SJCRH30 (cell line): Measurements from ENCODE around the gene SCN4B. TPM values are rescaled to one million over a fixed set of nuclear protein-coding genes. Genes with fewer than 3 reads are reported as not detected.

Experiments
- DNase-seq, 2 experiments: peaks; one replicate each; pipeline ENCODE4 v3.0.0-alpha.2; 2015 to 2020
- H3K27ac ChIP-seq: fragments of 250-450 bp; sonication (Bioruptor Pico); 2 replicates; pipeline ENCODE4 v1.5.1; 2020; ENCODE audit warnings: mild to moderate bottlenecking, moderate library complexity
- H3K27me3 ChIP-seq: fragments of 250-450 bp; sonication (Bioruptor Pico); 2 replicates; pipeline ENCODE4 v1.5.1; 2020; ENCODE audit warnings: mild to moderate bottlenecking, moderate library complexity
- H3K36me3 ChIP-seq: fragments of 250-450 bp; sonication (Bioruptor Pico); 2 replicates; pipeline ENCODE4 v1.5.1; 2020; ENCODE audit warnings: mild to moderate bottlenecking, moderate library complexity
- H3K4me1 ChIP-seq: fragments of 250-450 bp; sonication (Bioruptor Pico); 2 replicates; pipeline ENCODE4 v1.5.1; 2020; ENCODE audit warnings: mild to moderate bottlenecking, moderate library complexity
- H3K4me3 ChIP-seq: fragments of 250-450 bp; sonication (Bioruptor Pico); 2 replicates; pipeline ENCODE4 v1.5.1; 2020; ENCODE audit warnings: mild to moderate bottlenecking, moderate library complexity
- H3K9me3 ChIP-seq: fragments of 250-450 bp; sonication (Bioruptor Pico); replicated peaks from 2 replicates; pipeline ENCODE4 v1.5.1; 2020; ENCODE audit warnings: mild to moderate bottlenecking, moderate library complexity
- total RNA-seq: library from RNA; depleted of rRNA; stranded (reverse); fragments of >200 nt; shearing (Covaris generic); gene quantifications from 2 replicates; pipeline ENCODE4 v1.2.3, GENCODE V29; 2014

Gene SCN4B
- total RNA-seq, 1 experiment from 2014 or later = not detected

DNA sequence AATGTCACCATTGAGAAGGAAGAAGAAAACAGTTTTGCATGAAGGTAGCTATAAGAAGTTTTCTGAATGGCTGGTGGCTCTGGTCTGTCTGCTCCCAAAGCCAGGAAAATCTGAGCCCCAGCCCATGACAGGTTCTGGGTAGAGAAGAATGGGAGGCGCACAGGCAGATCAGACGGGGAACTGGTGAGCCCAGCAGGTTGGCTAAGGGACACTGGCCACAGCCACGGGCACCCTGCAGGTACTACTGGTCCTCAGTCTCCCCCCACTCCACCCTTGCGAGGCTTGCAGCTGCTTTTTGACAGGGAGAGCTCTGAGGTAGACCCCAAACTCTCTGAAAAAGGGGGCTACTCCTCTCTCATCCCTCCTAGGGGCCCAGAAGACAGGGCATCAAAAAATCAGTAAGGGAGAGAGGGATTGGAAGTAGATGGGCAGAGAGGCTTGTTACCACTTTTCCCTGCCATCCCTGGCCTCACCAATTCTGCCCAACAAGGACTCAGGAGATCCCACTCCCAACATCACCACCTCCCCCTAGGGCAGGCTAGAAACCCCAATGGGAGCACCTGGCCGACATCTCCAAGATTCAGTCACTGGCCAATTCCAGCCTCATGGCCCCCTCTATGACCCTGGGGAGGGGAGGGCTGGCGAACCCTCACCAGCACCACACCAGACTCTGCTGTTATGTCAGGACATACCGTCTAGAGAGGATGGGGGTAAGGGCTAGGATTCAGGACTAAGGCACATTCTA lies 17.4 kb downstream of the SCN4B start:
- Histone ChIP-seq H3K4me1 (no peaks in the 10 kb centered on the region), H3K4me3 (no peak overlapping the region), H3K27me3 (0 out of 2 replicates have a peak, but pooled peaks cover 2% of the 10 kb centered on the region), H3K36me3 (no peaks in the 10 kb centered on the region), H3K27ac (no peak overlapping the region), H3K9me3 (no peaks in the 10 kb centered on the region)
- no peak for DNase-seq

DNA sequence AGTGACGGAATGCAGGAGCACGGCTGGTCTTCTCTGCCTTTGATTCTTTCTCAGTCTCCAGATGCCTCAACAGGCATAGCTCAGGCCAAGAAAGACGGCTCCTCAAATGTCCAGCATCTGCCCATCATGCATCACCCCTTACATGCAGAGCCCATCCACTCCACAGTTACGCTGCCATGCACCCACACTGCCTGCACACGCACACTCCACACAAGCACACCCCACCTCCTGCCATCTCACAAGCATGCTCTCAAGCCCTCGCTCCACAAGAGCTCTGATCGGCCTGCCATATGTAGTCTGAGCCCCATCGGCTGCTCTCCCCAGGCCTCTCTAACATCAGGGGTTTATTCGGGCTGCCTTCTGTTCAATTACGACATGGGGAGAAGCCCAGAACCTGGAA lies 18.8 kb downstream of the SCN4B start:
- 0 out of 2 replicates have a peak, but pooled peaks cover 2% of the 10 kb centered on the region for H3K27me3 ChIP-seq
- H3K36me3 ChIP-seq = no peaks in the 10 kb centered on the region
- no peak for DNase-seq
- no peak overlapping the region for H3K27ac ChIP-seq
- H3K4me1 ChIP-seq = no peaks in the 10 kb centered on the region
- no peaks in the 10 kb centered on the region for H3K9me3 ChIP-seq
- no peak overlapping the region for H3K4me3 ChIP-seq

DNA sequence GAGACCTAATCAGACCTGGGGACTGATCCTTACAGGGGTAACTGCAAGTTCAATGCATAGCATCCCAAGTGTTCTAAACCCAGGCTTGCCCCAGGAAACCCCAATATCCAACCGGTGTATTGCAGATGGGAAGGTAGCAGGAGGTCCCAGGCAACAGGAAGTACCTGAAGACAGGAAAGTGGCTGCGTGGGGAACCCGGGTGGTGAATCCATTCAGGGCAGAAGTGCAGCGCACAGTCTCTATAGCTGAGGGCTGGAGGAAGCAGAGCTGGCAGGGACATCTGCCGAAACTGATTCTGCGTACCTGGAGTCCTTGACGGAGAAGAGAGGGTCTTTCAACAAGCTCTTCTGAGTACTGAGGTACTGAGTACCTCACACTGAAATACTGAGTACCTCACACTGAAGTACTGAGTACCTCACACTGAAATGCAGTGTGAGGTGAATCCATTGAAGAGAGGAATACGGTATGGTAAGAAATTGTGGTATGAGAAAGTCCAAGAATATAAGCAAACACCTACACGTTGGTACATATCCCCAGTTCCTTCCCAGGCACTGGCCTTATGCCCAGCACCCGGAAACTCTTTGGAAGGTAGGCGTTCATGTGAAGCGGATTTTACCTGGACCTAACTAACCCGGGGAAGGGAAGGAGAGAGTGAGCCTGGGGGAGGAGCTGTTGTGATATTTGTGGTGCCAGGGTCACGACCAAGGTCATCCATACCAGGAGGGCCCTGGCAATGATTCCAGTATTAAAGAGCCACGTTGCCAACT lies 20.1 kb downstream of the SCN4B start:
- Histone ChIP-seq H3K4me3 (no peak overlapping the region), H3K27ac (no peak overlapping the region), H3K36me3 (no peaks in the 10 kb centered on the region), H3K27me3 (no peaks in the 10 kb centered on the region), H3K9me3 (no peaks in the 10 kb centered on the region), H3K4me1 (no peaks in the 10 kb centered on the region)
- DNase-seq = no peak

DNA sequence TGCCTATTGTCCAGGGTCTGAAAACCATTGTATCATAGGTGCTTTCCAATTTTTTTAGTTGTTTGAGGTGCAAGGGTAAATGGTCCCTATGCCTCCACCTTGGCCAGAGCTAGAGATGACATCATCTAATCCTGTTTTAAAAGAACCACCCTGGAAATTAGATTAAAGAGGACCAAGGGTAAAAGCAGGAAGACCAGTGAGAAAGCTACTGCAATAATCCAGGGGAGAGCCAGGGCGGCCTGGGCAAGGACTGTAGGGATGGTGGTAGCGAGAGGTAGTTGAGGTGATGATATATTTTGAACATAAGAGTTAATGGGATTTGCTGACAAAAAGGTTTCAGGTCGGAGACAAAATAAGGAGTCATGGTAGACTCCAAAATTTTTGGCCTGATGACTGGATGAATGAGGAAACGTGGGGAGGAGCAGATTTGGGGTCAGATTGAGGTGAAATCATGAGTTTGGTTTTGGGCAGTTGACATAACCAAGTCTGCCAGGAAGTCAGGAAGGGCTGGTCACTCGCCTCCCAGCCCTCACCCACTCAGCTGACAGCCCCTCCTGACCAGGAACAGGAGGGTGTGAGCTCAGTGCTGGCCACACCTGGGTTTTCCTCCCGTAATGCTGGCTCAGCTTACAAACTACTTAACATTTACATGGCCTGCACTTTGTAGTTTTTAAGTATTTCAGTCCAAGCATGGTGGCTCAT lies 23.0 kb downstream of the SCN4B start:
- Histone ChIP-seq H3K27ac (no peak overlapping the region), H3K36me3 (no peaks in the 10 kb centered on the region), H3K9me3 (no peaks in the 10 kb centered on the region), H3K4me1 (no peaks in the 10 kb centered on the region), H3K27me3 (no peaks in the 10 kb centered on the region), H3K4me3 (no peak overlapping the region)
- no peak for DNase-seq

DNA sequence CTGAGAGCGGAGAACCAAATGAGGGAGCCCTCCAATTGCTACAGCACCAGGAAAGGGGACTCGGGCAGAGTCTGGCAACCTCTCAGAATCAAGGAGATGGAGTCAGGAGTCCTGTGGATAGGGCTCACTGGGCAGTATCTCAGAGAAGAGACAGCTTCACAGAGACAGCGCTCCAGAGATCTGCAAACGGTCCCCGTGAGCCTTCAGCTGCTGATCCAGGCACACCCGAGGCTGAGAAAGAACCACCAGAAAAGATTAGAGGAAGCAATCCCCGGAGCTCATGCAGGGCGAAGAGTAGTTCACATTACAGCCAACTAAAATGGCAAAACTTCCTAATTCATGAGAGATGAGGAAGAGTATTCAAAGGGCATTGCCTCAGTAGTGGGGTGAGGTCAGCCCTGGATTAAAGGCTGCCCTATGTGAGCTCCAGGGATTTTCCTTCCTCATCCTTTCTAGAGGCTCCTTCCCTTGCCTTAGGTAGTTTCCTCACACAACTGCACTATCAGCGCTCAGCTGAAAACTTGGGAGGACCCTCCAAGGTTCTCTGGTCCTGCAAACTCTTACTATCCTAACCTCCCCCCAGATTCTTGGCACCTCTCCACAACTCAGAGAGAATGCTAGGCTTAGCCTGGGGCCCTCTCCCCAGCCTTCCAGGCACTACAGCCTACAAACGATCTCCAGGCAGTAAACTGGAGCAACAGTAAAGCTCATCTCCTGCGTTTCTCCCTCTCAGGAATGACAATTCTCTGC lies 23.7 kb downstream of the SCN4B start:
- no peaks in the 10 kb centered on the region for H3K9me3 ChIP-seq
- no peaks in the 10 kb centered on the region for H3K4me1 ChIP-seq
- H3K36me3 ChIP-seq = no peaks in the 10 kb centered on the region
- no peak for DNase-seq
- no peaks in the 10 kb centered on the region for H3K27me3 ChIP-seq
- no peak overlapping the region for H3K4me3 ChIP-seq
- no peak overlapping the region for H3K27ac ChIP-seq

DNA sequence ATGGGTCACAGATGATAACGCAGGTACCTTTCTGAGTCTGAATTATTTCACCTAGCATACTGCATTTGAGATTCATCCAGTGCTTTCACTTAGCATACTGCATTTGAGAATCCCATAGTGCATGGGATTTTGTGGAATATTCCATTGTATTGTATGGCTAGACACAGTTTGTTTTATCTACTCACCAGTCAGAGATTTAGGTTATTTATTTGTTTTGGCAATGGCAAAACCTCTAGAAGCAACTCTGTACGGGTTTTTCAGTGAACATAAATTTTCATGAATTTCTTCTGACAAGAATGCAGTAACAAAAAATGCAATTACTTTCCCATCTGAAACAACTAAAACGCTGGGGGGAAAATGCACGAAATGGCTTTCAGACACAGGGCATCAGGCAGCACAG lies 24.3 kb downstream of the SCN4B start:
- Histone ChIP-seq H3K9me3 (no peaks in the 10 kb centered on the region), H3K27ac (no peak overlapping the region), H3K27me3 (no peaks in the 10 kb centered on the region), H3K36me3 (no peaks in the 10 kb centered on the region), H3K4me3 (no peak overlapping the region), H3K4me1 (no peaks in the 10 kb centered on the region)
- DNase-seq = no peak

DNA sequence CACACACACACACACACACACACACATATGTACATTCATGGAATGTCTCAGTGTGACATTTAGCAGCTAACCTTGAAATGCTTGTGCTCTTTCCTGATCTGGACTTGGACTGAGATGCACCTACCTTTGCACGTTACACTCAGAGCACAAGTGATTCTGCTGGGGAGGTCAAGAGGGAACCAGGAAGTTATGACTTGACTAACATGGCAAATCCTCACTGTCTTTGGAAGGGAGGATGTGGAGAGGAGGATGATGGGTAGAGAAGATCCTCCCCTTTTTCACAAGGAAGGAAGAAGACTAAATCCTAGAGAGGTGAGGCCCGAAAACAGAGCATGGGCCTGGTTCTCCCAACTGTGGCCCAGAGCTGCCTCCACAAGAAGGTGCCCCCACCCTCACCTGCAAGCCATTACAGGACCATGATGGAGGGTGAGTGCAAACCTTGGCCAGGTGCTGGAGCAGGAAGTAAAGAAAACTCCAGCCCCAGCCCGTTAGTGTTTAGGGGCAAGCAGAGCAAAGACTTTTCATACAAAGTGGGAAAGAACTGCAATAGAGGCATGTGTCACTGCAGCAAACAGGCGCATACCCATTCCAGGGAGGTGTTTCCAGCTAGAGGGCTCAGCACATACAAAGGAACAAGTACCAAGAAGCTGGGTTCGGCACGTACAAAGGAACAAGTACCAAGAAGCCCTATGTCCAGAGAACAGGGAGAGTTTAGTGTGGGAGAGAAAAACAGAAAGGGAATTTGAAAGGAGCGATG lies 26.4 kb downstream of the SCN4B start:
- Histone ChIP-seq H3K4me1 (no peaks in the 10 kb centered on the region), H3K27me3 (no peaks in the 10 kb centered on the region), H3K36me3 (no peaks in the 10 kb centered on the region), H3K27ac (no peak overlapping the region), H3K4me3 (no peak overlapping the region), H3K9me3 (no peaks in the 10 kb centered on the region)
- no peak for DNase-seq

DNA sequence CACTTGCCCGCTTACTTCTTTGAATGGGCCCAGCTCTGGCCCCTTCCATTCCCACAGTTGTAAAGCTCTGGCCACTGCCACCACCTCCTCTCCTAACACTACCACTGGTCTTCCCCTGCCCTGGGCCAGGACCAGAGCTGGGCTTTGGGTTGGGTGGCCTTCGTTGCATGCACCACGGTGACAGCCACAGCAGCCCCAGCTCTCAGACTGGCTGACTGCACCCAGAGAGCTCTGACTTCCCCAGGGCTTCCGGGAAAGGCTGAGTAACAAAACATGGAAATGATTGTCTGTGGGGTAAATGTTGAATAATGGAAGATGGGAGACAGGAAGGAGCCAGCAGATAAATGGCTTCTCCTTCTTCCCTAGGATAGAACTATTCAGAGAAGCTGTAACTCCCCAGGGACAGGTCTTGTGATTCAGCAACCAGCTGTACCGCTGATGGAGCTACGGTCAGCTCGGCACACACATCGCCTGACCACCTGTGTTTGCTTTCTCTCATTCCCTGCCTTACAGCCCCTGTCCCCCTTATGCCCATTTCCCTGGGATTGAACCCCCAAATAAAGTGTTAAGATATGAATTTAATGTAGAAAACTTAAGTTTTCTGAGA lies 27.6 kb downstream of the SCN4B start:
- Histone ChIP-seq H3K27ac (no peak overlapping the region), H3K9me3 (no peaks in the 10 kb centered on the region), H3K27me3 (no peaks in the 10 kb centered on the region), H3K4me1 (no peaks in the 10 kb centered on the region), H3K36me3 (no peaks in the 10 kb centered on the region), H3K4me3 (no peak overlapping the region)
- no peak for DNase-seq

DNA sequence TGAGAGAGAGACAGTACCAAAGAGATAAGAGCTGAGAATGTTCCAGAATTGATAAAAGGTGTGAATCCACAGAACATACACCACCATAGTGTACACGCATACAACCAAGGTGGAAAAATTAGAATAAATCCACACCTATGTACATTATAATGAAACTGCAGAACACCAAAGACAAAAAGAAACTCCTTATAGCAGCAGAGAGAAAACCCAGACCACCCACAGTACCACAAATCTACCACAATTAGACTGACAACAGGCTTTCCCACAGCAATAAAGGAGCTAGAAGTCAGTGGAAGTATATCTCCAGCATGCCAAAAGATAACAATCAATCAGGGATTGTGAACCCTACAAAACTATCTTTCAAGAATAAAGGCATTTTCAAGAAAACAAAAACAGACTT lies 31.8 kb downstream of the SCN4B start:
- H3K4me3 ChIP-seq = no peak overlapping the region
- no peaks in the 10 kb centered on the region for H3K9me3 ChIP-seq
- H3K36me3 ChIP-seq = no peaks in the 10 kb centered on the region
- H3K4me1 ChIP-seq = no peaks in the 10 kb centered on the region
- no peak for DNase-seq
- H3K27me3 ChIP-seq = no peaks in the 10 kb centered on the region
- H3K27ac ChIP-seq = no peak overlapping the region

DNA sequence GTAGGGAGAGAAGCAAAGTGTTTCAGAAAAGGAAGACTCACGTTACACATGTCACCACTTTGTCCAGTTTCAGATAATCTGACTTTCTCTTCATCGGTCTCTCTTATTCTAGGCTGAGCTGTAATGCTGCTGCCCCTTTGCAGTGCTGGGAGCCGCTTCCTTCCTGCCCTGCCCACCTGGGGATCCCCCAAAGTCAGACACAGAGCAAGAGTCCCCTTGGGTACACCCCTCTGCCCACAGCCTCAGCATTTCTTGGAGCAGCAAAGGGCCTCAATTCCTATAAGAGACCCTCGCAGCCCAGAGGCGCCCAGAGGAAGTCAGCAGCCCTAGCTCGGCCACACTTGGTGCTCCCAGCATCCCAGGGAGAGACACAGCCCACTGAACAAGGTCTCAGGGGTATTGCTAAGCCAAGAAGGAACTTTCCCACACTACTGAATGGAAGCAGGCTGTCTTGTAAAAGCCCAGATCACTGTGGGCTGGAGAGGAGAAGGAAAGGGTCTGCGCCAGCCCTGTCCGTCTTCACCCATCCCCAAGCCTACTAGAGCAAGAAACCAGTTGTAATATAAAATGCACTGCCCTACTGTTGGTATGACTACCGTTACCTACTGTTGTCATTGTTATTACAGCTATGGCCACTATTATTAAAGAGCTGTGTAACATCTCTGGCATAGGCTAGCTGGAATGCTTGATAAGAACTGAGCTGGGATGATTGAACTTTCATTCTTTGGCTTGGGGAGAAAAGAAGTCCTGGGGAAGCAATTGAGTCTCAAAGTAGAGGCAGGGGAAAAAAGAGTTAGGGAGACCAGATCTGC lies 34.6 kb downstream of the SCN4B start:
- H3K27ac ChIP-seq = no peak overlapping the region
- no peak for DNase-seq

DNA sequence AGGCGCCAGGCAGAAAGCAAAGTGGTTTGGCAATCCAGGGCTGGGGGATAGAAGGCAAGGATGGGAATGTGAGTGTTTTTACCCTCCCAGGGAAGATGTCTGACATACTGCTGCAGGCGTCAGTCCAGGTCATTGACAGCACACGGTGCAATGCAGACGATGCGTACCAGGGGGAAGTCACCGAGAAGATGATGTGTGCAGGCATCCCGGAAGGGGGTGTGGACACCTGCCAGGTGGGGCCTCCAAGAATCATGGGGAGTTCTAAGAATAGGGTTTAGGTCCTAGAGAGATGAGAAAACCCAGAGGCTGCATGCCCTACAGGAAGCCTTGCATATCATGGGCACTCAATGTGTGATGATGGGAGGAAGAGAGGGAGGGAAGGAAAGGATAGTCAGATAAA lies 37.6 kb downstream of the SCN4B start:
- Histone ChIP-seq H3K27ac (no peak overlapping the region), H3K27me3 (no peaks in the 10 kb centered on the region), H3K36me3 (no peaks in the 10 kb centered on the region), H3K4me3 (no peak overlapping the region), H3K9me3 (no peaks in the 10 kb centered on the region), H3K4me1 (no peaks in the 10 kb centered on the region)
- DNase-seq = no peak

More for the DNA sequence above, 34.6 kb downstream of the SCN4B start:
- no peaks in the 10 kb centered on the region for H3K27me3 ChIP-seq
- no peaks in the 10 kb centered on the region for H3K4me1 ChIP-seq
- no peaks in the 10 kb centered on the region for H3K36me3 ChIP-seq
- H3K9me3 ChIP-seq = no peaks in the 10 kb centered on the region
- no peak overlapping the region for H3K4me3 ChIP-seq

DNA sequence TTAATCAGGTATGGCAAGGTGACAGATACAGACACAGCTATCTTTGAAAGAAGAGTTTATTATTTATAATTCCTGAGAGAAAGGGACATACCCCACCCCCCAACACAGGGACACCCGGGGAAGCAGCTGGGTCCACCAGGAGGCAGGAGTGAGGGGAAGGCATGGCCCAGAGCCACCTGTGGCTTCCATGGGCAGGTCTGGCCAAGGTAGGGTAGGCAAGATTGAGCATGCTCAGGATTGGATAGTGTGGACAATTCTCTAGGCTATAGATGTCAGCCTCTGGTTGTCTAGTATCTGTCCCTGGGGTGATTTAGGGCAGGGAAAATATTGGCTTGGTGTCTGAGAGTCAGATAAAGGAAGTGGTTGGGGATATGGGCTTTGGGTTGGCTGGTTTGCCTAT lies 38.4 kb downstream of the SCN4B start:
- H3K9me3 ChIP-seq = no peaks in the 10 kb centered on the region
- no peaks in the 10 kb centered on the region for H3K27me3 ChIP-seq
- no peaks in the 10 kb centered on the region for H3K4me1 ChIP-seq
- H3K27ac ChIP-seq = no peak overlapping the region
- DNase-seq = no peak
- H3K36me3 ChIP-seq = no peaks in the 10 kb centered on the region
- no peak overlapping the region for H3K4me3 ChIP-seq

DNA sequence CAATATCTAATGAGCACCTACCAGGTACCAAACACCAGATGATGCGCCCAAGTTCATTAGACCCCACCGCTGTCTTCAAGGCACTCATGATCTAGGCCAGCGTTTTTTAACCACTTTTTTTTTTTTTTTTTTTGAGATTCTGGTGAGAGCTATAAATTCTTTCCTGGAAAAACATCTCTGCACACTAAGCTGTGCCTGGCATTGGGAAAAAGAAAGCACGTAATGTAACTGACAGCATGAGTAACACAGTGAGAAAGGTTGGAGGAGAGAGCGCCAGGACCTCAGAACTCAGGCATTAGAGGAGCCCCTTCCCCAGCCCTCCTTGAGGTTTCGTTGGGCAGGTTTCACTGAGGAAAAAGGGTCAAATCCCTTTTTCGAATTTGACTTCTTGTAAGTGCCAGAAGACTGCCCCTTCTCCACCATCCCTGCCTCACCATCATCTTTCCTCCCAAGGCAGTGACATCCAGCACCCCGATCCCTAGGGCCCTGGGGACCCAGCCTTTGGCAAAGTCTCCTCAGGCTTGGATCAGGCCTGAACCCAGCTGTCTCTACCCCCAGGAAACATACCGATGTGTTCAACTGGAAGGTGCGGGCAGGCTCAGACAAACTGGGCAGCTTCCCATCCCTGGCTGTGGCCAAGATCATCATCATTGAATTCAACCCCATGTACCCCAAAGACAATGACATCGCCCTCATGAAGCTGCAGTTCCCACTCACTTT lies 39.8 kb downstream of the SCN4B start:
- no peaks in the 10 kb centered on the region for H3K9me3 ChIP-seq
- no peaks in the 10 kb centered on the region for H3K36me3 ChIP-seq
- no peak overlapping the region for H3K27ac ChIP-seq
- DNase-seq = no peak
- H3K4me3 ChIP-seq = no peak overlapping the region
- H3K4me1 ChIP-seq = no peaks in the 10 kb centered on the region
- no peaks in the 10 kb centered on the region for H3K27me3 ChIP-seq
